ENCODE measurements around the gene SH3GLB1. TPM values are rescaled to one million over a fixed set of nuclear protein-coding genes. Genes with fewer than 3 reads are reported as not detected.

The SH3GLB1 gene
- total and polyA plus RNA-seq, 7 experiments from 2014 or later, result 22.9 to 72.0 (median 44.2) TPM

- intact Hi-C loops (cut with micrococcal nuclease), result no loop called here
- no peak overlapping the region for H3K4me3 Mint-ChIP-seq
- Histone ChIP-seq H3K36me3 (ENCODE audit: control insufficient read depth in 2 of 3, insufficient read depth in 3 of 3, low read length in 3 of 3) (no peaks in the 10 kb centered on the region), H3K9me3 (ENCODE audit: control insufficient read depth in 2 of 3, low read length in 3 of 3) (no peaks in the 10 kb centered on the region), H3K27me3 (ENCODE audit: control insufficient read depth in 2 of 2, insufficient read depth in 2 of 2, low read length in 2 of 2) (no peaks in the 10 kb centered on the region), H3K4me3 (ENCODE audit: low read length) (no peak overlapping the region), H3K27ac (ENCODE audit: low read depth, low read length) (no peak overlapping the region), H3K4me1 (ENCODE audit: control insufficient read depth in 2 of 2, insufficient read depth in 2 of 2, low read length in 2 of 2) (no peaks in the 10 kb centered on the region)
- H3K27me3 Mint-ChIP-seq, result peaks cover 5 to 18% (median 7%) of the 10 kb centered on the region in 5 donors
- H3K9me3 Mint-ChIP-seq, result no peaks in the 10 kb centered on the region
- no peaks in the 10 kb centered on the region for H3K4me1 Mint-ChIP-seq
- H3K36me3 Mint-ChIP-seq, result peaks cover 0 to 7% (median 6%) of the 10 kb centered on the region in 5 donors
- no peak for DNase-seq
- ATAC-seq, result no peak
- H3K27ac Mint-ChIP-seq, result no peak overlapping the region
- CTCF ChIA-PET, result interaction anchor here (1.6 kb wide), 1 partner anchor 47 kb away, joined by 9 read pairs; no protein-coding TSS in a partner anchor
- POLR2A ChIA-PET, result no interaction called here
These were observed 46.2 kb downstream of the SH3GLB1 start for GRCh38 chr1:86750530-86750929.

DNA sequence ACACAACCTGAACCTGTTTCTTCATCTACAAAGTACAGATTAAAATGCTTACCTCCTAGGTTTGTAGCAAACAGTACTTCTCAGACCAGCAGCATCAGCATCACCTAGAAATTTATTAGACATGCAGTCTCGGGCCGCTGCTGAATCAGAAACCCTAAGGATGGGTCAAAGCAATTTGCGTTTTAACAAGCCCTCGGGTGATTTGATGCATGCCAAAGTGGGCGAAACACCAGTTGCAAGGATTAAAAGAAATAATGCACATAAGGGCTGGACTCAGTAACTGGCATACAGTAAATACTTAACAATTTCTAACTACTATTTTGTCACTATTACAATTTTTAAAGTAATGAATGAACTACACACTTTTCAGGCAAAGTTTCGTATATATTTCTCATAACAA, 47.5 kb downstream of the SH3GLB1 start:
- intact Hi-C loops (cut with micrococcal nuclease), result no loop called here
- Histone ChIP-seq H3K27me3 (ENCODE audit: control insufficient read depth in 2 of 2, insufficient read depth in 2 of 2, low read length in 2 of 2) (no peaks in the 10 kb centered on the region), H3K4me3 (ENCODE audit: low read length) (no peak overlapping the region), H3K9me3 (ENCODE audit: control insufficient read depth in 2 of 3, low read length in 3 of 3) (no peaks in the 10 kb centered on the region), H3K27ac (ENCODE audit: low read depth, low read length) (no peak overlapping the region), H3K4me1 (ENCODE audit: control insufficient read depth in 2 of 2, insufficient read depth in 2 of 2, low read length in 2 of 2) (no peaks in the 10 kb centered on the region), H3K36me3 (ENCODE audit: control insufficient read depth in 2 of 3, insufficient read depth in 3 of 3, low read length in 3 of 3) (no peaks in the 10 kb centered on the region)
- H3K4me3 Mint-ChIP-seq, result no peak overlapping the region
- H3K27me3 Mint-ChIP-seq, result peaks cover 5 to 23% (median 18%) of the 10 kb centered on the region in 5 donors
- H3K4me1 Mint-ChIP-seq, result peaks cover 0 to 2% (median 0%) of the 10 kb centered on the region in 7 donors
- peaks cover 0 to 3% (median 0%) of the 10 kb centered on the region in 5 donors for H3K36me3 Mint-ChIP-seq
- no peaks in the 10 kb centered on the region for H3K9me3 Mint-ChIP-seq
- CTCF ChIA-PET, result no interaction called here
- ATAC-seq (no peak), DNase-seq (no peak)
- POLR2A ChIA-PET, result no interaction called here
- H3K27ac Mint-ChIP-seq, result no peak overlapping the region

DNA sequence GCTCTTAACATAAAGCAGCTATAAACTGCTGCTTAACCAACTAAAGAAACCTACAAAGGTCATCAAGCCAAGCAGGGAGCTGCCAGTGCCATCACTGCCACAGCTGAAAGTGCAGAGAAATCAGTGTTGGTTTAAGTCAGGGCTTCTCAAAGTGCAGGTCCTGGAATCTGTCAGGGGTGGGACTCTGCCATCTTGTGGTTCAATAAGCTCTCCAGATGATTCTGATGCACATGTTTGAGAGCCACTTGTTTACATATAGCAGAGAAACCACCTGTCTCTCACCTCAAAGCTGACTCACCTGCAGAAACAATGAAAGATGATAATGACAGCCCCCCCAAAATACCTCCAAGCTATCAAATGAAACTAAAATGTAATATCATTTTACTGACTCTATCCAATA, 49.3 kb downstream of the SH3GLB1 start:
- Histone ChIP-seq H3K4me3 (ENCODE audit: low read length) (no peak overlapping the region), H3K4me1 (ENCODE audit: control insufficient read depth in 2 of 2, insufficient read depth in 2 of 2, low read length in 2 of 2) (no peaks in the 10 kb centered on the region), H3K27ac (ENCODE audit: low read depth, low read length) (no peak overlapping the region), H3K9me3 (ENCODE audit: control insufficient read depth in 2 of 3, low read length in 3 of 3) (no peaks in the 10 kb centered on the region), H3K27me3 (ENCODE audit: control insufficient read depth in 2 of 2, insufficient read depth in 2 of 2, low read length in 2 of 2) (no peaks in the 10 kb centered on the region), H3K36me3 (ENCODE audit: control insufficient read depth in 2 of 3, insufficient read depth in 3 of 3, low read length in 3 of 3) (no peaks in the 10 kb centered on the region)
- peaks cover 0 to 1% (median 0%) of the 10 kb centered on the region in 5 donors for H3K36me3 Mint-ChIP-seq
- ChIA-PET CTCF (interaction anchor here (0.7 kb wide), 1 partner anchor 16 kb away, joined by 3 read pairs; no protein-coding TSS in a partner anchor), POLR2A (interaction anchor here (0.6 kb wide), 1 partner anchor 236 kb away, joined by 6 read pairs; no protein-coding TSS in a partner anchor)
- H3K27ac Mint-ChIP-seq, result no peak overlapping the region
- intact Hi-C loops (cut with micrococcal nuclease), result loop anchor here in 1 of 2 donors (1.0 kb wide), 1 partner anchor 373 kb away; no protein-coding TSS in a partner anchor
- no peak overlapping the region for H3K4me3 Mint-ChIP-seq
- peaks cover 0 to 2% (median 0%) of the 10 kb centered on the region in 11 donors for H3K9me3 Mint-ChIP-seq
- peaks cover 5 to 23% (median 18%) of the 10 kb centered on the region in 5 donors for H3K27me3 Mint-ChIP-seq
- no peak for ATAC-seq
- DNase-seq, result peak in 1 of 9 donors; percentile 9
- H3K4me1 Mint-ChIP-seq, result peaks cover 0 to 2% (median 0%) of the 10 kb centered on the region in 7 donors

DNA sequence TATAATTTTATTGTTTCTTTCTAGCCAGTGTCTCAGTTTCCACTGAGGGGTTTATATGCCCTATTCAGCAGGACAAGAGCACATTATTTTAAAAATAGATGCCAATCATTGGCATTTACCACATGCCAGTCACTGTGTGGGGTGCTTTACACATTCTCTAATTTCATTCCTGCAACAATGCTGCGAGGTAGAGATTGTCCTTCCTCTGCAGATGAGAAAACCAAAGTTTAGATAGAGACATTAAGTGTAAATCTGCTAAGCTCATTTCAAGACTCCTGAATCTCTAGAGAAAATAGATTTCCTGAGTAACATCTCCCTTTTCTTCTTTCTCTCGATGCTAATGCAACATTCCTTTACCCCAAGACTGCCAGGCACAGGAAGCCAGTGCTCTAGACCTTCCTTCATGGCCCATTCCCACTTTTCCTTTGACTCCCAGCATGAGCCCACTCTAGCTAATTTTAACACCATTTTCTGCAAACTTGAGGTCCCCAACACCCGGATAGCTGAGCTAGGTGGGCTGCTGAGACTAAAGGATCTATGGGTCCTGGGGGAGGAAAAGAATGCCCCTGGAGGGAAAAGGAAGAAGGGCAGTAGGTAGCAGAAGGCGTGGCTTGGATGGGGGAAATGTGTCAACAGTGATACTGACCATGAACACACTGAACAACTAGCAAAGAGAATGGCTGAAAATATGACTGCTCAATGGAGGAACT, 50.0 kb downstream of the SH3GLB1 start:
- Histone ChIP-seq H3K4me1 (ENCODE audit: control insufficient read depth in 2 of 2, insufficient read depth in 2 of 2, low read length in 2 of 2) (no peaks in the 10 kb centered on the region), H3K27me3 (ENCODE audit: control insufficient read depth in 2 of 2, insufficient read depth in 2 of 2, low read length in 2 of 2) (no peaks in the 10 kb centered on the region), H3K9me3 (ENCODE audit: control insufficient read depth in 2 of 3, low read length in 3 of 3) (peaks cover 0 to 3% (median 0%) of the 10 kb centered on the region in 3 experiments), H3K27ac (ENCODE audit: low read depth, low read length) (no peak overlapping the region), H3K4me3 (ENCODE audit: low read length) (no peak overlapping the region), H3K36me3 (ENCODE audit: control insufficient read depth in 2 of 3, insufficient read depth in 3 of 3, low read length in 3 of 3) (no peaks in the 10 kb centered on the region)
- ATAC-seq (no peak), DNase-seq (no peak)
- Mint-ChIP-seq H3K27me3 (peaks cover 7 to 23% (median 18%) of the 10 kb centered on the region in 5 donors), H3K4me1 (peaks cover 0 to 2% (median 0%) of the 10 kb centered on the region in 7 donors), H3K27ac (peak overlapping the region in 1 of 9 donors; percentile 59), H3K36me3 (peaks cover 0 to 4% (median 0%) of the 10 kb centered on the region in 5 donors), H3K4me3 (no peak overlapping the region), H3K9me3 (peaks cover 0 to 6% (median 0%) of the 10 kb centered on the region in 11 donors)
- ChIA-PET CTCF (interaction anchor here (0.7 kb wide), 1 partner anchor 17 kb away, joined by 3 read pairs; no protein-coding TSS in a partner anchor), POLR2A (no interaction called here)
- intact Hi-C loops (cut with micrococcal nuclease), result no loop called here

GRCh38 chr1:86756062-86756406, 51.7 kb downstream of the SH3GLB1 start:
- CTCF ChIA-PET, result no interaction called here
- Mint-ChIP-seq H3K4me3 (no peak overlapping the region), H3K9me3 (peaks cover 0 to 16% (median 4%) of the 10 kb centered on the region in 11 donors), H3K4me1 (peaks cover 0 to 2% (median 0%) of the 10 kb centered on the region in 7 donors), H3K36me3 (peaks cover 0 to 13% (median 0%) of the 10 kb centered on the region in 5 donors), H3K27me3 (peaks cover 13 to 23% (median 18%) of the 10 kb centered on the region in 5 donors), H3K27ac (no peak overlapping the region)
- intact Hi-C loops (cut with micrococcal nuclease), result no loop called here
- H3K4me3 ChIP-seq (ENCODE audit: low read length), result no peak overlapping the region
- H3K27ac ChIP-seq (ENCODE audit: low read depth, low read length), result no peak overlapping the region
- POLR2A ChIA-PET, result interaction anchor here (0.6 kb wide), 1 partner anchor 51 kb away, joined by 3 read pairs; no protein-coding TSS in a partner anchor
- DNase-seq (no peak), ATAC-seq (no peak)
- H3K9me3 ChIP-seq (ENCODE audit: control insufficient read depth in 2 of 3, low read length in 3 of 3), result peaks cover 0 to 5% (median 0%) of the 10 kb centered on the region in 3 experiments
- H3K27me3 ChIP-seq (ENCODE audit: control insufficient read depth in 2 of 2, insufficient read depth in 2 of 2, low read length in 2 of 2), result no peaks in the 10 kb centered on the region
- H3K4me1 ChIP-seq (ENCODE audit: control insufficient read depth in 2 of 2, insufficient read depth in 2 of 2, low read length in 2 of 2), result no peaks in the 10 kb centered on the region
- no peaks in the 10 kb centered on the region for H3K36me3 ChIP-seq (ENCODE audit: control insufficient read depth in 2 of 3, insufficient read depth in 3 of 3, low read length in 3 of 3)

DNA sequence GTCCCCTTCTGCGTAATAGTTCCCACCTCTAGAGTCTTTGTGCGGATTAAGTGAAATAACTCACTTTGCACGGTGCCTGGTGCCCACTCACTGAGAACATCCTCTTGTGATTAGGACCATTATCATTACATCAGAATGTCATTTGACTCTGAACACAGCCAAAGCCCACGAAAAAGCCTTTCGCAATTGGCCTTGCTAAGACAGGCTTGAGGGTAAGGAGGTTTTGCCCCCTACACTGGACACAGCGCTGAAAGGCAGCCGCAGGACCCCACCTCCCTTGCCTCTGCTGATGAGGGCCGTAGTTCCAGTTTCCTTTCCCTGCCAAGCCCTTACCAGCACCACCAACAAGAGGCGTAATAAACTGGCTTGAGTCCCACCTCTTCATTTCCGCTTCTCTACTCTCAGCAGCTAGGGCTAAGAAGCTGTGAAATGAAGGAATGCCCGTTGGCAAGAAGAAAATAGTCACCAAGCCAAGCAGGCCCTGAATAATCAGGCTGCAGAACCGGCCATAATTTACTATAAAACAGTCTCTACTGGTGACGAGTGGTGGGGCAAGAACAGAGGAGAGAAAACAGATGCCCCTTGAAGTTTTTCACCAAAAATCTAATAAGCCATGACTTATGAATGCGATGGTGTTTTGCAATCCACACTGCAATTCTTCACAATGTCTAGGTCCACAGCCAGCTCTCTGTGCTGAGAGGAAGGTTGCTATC, 53.1 kb downstream of the SH3GLB1 start:
- CTCF ChIA-PET, result no interaction called here

More for the DNA sequence above, 53.1 kb downstream of the SH3GLB1 start:
- ATAC-seq (no peak), DNase-seq (no peak)
- POLR2A ChIA-PET, result no interaction called here
- Mint-ChIP-seq H3K27me3 (peaks cover 13 to 26% (median 20%) of the 10 kb centered on the region in 5 donors), H3K27ac (no peak overlapping the region), H3K36me3 (peaks cover 0 to 13% (median 0%) of the 10 kb centered on the region in 5 donors), H3K9me3 (peaks cover 0 to 16% (median 4%) of the 10 kb centered on the region in 11 donors), H3K4me1 (peaks cover 0 to 2% (median 0%) of the 10 kb centered on the region in 7 donors), H3K4me3 (no peak overlapping the region)
- Histone ChIP-seq H3K36me3 (ENCODE audit: control insufficient read depth in 2 of 3, insufficient read depth in 3 of 3, low read length in 3 of 3) (no peaks in the 10 kb centered on the region), H3K4me1 (ENCODE audit: control insufficient read depth in 2 of 2, insufficient read depth in 2 of 2, low read length in 2 of 2) (no peaks in the 10 kb centered on the region), H3K4me3 (ENCODE audit: low read length) (no peak overlapping the region), H3K9me3 (ENCODE audit: control insufficient read depth in 2 of 3, low read length in 3 of 3) (peaks cover 0 to 5% (median 0%) of the 10 kb centered on the region in 3 experiments), H3K27me3 (ENCODE audit: control insufficient read depth in 2 of 2, insufficient read depth in 2 of 2, low read length in 2 of 2) (no peaks in the 10 kb centered on the region), H3K27ac (ENCODE audit: low read depth, low read length) (no peak overlapping the region)
- intact Hi-C loops (cut with micrococcal nuclease), result no loop called here
